Right lobe of liver (tissue), 6 donors: ENCODE results near the gene AFAP1. TPM values are rescaled to one million over a fixed set of nuclear protein-coding genes. Genes with fewer than 3 reads are reported as not detected.

Experiments
- ATAC-seq, 4 donors: fragments of 200-7000 bp; cut with Tn5 transposase; one replicate each; pipeline ENCODE4 v1.9.1; 2020; ENCODE audit warnings: mild to moderate bottlenecking in 4 of 4, moderate library complexity in 4 of 4
- DNase-seq, 3 donors: peaks; one replicate each; pipeline ENCODE4 v3.0.0-alpha.2; 2020
- H3K27ac ChIP-seq, 3 donors: fragments of 200-600 bp; one replicate each; pipeline ENCODE4 v1.8.0; 2022
- H3K27me3 ChIP-seq, 2 donors: fragments of 200-600 bp; one replicate each; pipeline ENCODE4 v1.8.0; 2022
- H3K36me3 ChIP-seq, 4 donors: fragments of 200-600 bp; sonication (generic) in 1 of 4; one replicate each; pipeline versions ENCODE4 v1.5.1 to v1.8.0; 2017 to 2022; ENCODE audit warnings: control low read depth in 1 of 4
- H3K4me1 ChIP-seq, 4 donors: fragments of 200-600 bp; sonication (generic) in 1 of 4; one replicate each; pipeline versions ENCODE4 v1.5.1 to v1.8.0; 2017 to 2022; ENCODE audit warnings: control low read depth in 1 of 4
- H3K4me3 ChIP-seq, 3 donors: fragments of 200-600 bp; one replicate each; pipeline ENCODE4 v1.8.0; 2022
- H3K9me3 ChIP-seq, 4 donors: fragments of 200-600 bp; sonication (generic) in 1 of 4; one replicate each; pipeline versions ENCODE4 v1.5.1 to v1.8.0; 2017 to 2022; ENCODE audit warnings: control low read depth in 1 of 4
- CTCF ChIP-seq, 4 donors: fragments of 200-600 bp in 3 of 4; fragments of 450-650 bp in 1 of 4; IDR thresholded peaks; one replicate each; pipeline versions ENCODE4 v1.5.1 to v1.8.0; 2016 to 2022; ENCODE audit warnings: antibody characterized with exemption in 4 of 4, mild to moderate bottlenecking in 2 of 4
- POLR2A ChIP-seq: fragments of 450-650 bp; IDR thresholded peaks from one replicate; pipeline ENCODE4 v1.6.1; 2017; ENCODE audit warnings: antibody characterized with exemption, mild to moderate bottlenecking
- WGBS: methylation state at CpG from one replicate; pipeline ENCODE4 v1.1.6; 2018; ENCODE audit warnings: low coverage, low lambda C conversion rate; ENCODE audit not compliant: insufficient coverage; ENCODE audit errors: missing lambda C conversion rate; 5-methylcytosine and 5-hydroxymethylcytosine counted together
- intact Hi-C, 2 donors: fragments of 100-400 bp; cut with DNase I; formaldehyde crosslinking; loops; one replicate each; pipeline versions ENCODE4 v1.11.2 to v1.14.1; 2022
- total RNA-seq, 6 experiments: library from RNA; depleted of rRNA in 2 of 6; stranded (reverse); fragments of >200 nt in 2 of 6; fragmentation: NEBNext Ultra II Directional in 3 of 6; extraction: Animal tissue kit (Norgen Biotek cat#: 25700) in 3 of 6; gene quantifications; one replicate each; pipeline versions ENCODE4 v1.1.0 to v1.2.4, GENCODE V29; 2016 to 2023
- donor health status: DM: no; HTN: yes; CAD: no.
- donor health status: DM: no; HTN: no; CAD: no.
- donor health status: DM: no; HTN: no; CAD: no.
- donor health status: DM: no; HTN: yes; CAD: no.
- donor health status: DM: no; HTN: yes; CAD: no.

The AFAP1 gene
- total RNA-seq, 6 experiments from 2014 or later: 0.95 to 3.1 (median 1.9) TPM

GRCh38 chr4:7784131-7784870 lies 155.4 kb downstream of the AFAP1 start:
- Histone ChIP-seq H3K27me3 (no peaks in the 10 kb centered on the region), H3K9me3 (no peaks in the 10 kb centered on the region), H3K4me1 (no peaks in the 10 kb centered on the region), H3K4me3 (no peak overlapping the region), H3K36me3 (no peaks in the 10 kb centered on the region), H3K27ac (no peak overlapping the region)
- DNase-seq (peak in 1 of 3 donors; percentile 21), ATAC-seq (no peak)
- WGBS: 58% methylated on average over 4 of the region's 14 CpGs
- intact Hi-C loops: no loop called here
- TF ChIP-seq CTCF (IDR thresholded peaks at IDR 0.05) (no peak), POLR2A (no peak)

- H3K36me3 ChIP-seq: no peaks in the 10 kb centered on the region
- ATAC-seq: no peak
- no peak overlapping the region for H3K4me3 ChIP-seq
- intact Hi-C loops: no loop called here
- no peaks in the 10 kb centered on the region for H3K9me3 ChIP-seq
- no peaks in the 10 kb centered on the region for H3K27me3 ChIP-seq
- H3K27ac ChIP-seq: no peak overlapping the region
- peak in 1 of 3 donors; percentile 24 for DNase-seq
- no peak for TF ChIP-seq CTCF (IDR thresholded peaks at IDR 0.05)
- TF ChIP-seq POLR2A: no peak
- no peaks in the 10 kb centered on the region for H3K4me1 ChIP-seq
- 88% methylated on average over 8 of the region's 8 CpGs for WGBS
These were observed 156.1 kb downstream of the AFAP1 start for GRCh38 chr4:7783541-7783940.

GRCh38 chr4:7782783-7783182 lies 156.9 kb downstream of the AFAP1 start:
- 54% methylated on average over 8 of the region's 8 CpGs for WGBS
- H3K9me3 ChIP-seq: no peaks in the 10 kb centered on the region
- H3K27ac ChIP-seq: no peak overlapping the region
- intact Hi-C loops: no loop called here
- H3K4me3 ChIP-seq: no peak overlapping the region
- H3K36me3 ChIP-seq: no peaks in the 10 kb centered on the region
- H3K27me3 ChIP-seq: no peaks in the 10 kb centered on the region
- no peaks in the 10 kb centered on the region for H3K4me1 ChIP-seq
- TF ChIP-seq POLR2A (no peak), CTCF (IDR thresholded peaks at IDR 0.05) (no peak)
- DNase-seq (no peak), ATAC-seq (no peak)

- Histone ChIP-seq H3K4me1 (no peaks in the 10 kb centered on the region), H3K4me3 (no peak overlapping the region), H3K36me3 (no peaks in the 10 kb centered on the region), H3K27ac (peak overlapping the region; percentile 12 to 29 (median 15)), H3K9me3 (no peaks in the 10 kb centered on the region), H3K27me3 (no peaks in the 10 kb centered on the region)
- intact Hi-C loops: no loop called here
- 69% methylated on average over 15 of the region's 17 CpGs for WGBS
- ATAC-seq (no peak), DNase-seq (peak in 1 of 3 donors; percentile 35)
- TF ChIP-seq POLR2A: no peak
- no peak for TF ChIP-seq CTCF (IDR thresholded peaks at IDR 0.05)
These were observed 157.7 kb downstream of the AFAP1 start for GRCh38 chr4:7781993-7782392.
